Neural crest cell (in vitro differentiated cells): ENCODE results near the gene TMEM106A. TPM values are rescaled to one million over a fixed set of nuclear protein-coding genes. Genes with fewer than 3 reads are reported as not detected.

Source experiments
- DNase-seq: peaks from one replicate; pipeline ENCODE4 v3.0.0; 2021; ENCODE audit warnings: low read depth, mixed read lengths, low spot score
- H3K27ac Mint-ChIP-seq: one replicate; pipeline ENCODE4 v1.8.0; 2021; ENCODE audit warnings: mild to moderate bottlenecking, mixed read lengths; ENCODE audit not compliant: unreplicated experiment
- H3K27me3 Mint-ChIP-seq: 2 replicates; pipeline ENCODE4 v1.8.0; 2021; ENCODE audit warnings: low read depth, mild to moderate bottlenecking, mixed read lengths
- H3K36me3 Mint-ChIP-seq: 2 replicates; pipeline ENCODE4 v1.8.0; 2021; ENCODE audit warnings: low read depth, mild to moderate bottlenecking, mixed read lengths
- H3K4me1 Mint-ChIP-seq: 2 replicates; pipeline ENCODE4 v1.8.0; 2021; ENCODE audit warnings: mixed read lengths
- H3K4me3 Mint-ChIP-seq: one replicate; pipeline ENCODE4 v1.8.0; 2021; ENCODE audit warnings: mild to moderate bottlenecking, mixed read lengths
- H3K9me3 Mint-ChIP-seq: 2 replicates; pipeline ENCODE4 v1.8.0; 2021; ENCODE audit warnings: mixed read lengths
- CTCF ChIP-seq: fragments of 200-600 bp; sonication (generic); conservative IDR thresholded peaks from 2 replicates; pipeline ENCODE4 v1.5.0; 2021; ENCODE audit warnings: antibody characterized with exemption, mild to moderate bottlenecking
- total RNA-seq: library from RNA; stranded (reverse); gene quantifications from 2 replicates; pipeline ENCODE4 v1.2.1, GENCODE V29; 2021

Gene TMEM106A
- total RNA-seq, 1 donor from 2014 or later: 5.8 TPM

DNA sequence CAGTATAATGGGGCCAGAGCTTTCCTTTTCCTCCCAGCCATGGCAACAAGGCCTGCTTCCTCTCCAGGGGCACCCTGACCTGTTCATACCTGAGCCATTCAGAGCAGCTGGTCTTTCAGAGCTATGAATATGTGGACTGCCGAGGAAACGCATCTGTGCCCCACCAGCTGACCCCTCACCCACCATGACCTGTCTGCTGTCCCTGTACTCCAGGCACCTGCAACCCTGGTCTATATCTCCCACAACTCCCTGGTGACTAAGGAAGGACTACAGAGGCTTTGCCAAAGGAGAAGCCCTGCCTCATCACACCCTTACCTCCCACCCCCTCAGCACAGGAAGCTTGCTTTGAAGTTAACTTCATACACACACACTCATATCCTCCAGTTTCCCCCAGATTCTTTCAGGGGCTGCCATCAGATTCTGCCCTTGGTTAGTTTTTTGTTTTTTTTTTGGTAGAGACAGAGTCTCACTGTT, 6.0 kb downstream of the TMEM106A start:
- H3K4me1 Mint-ChIP-seq: peaks cover 11% of the 10 kb centered on the region
- no peaks in the 10 kb centered on the region for H3K9me3 Mint-ChIP-seq
- no peak for TF ChIP-seq CTCF
- H3K36me3 Mint-ChIP-seq: no peaks in the 10 kb centered on the region
- H3K27me3 Mint-ChIP-seq: no peaks in the 10 kb centered on the region
- DNase-seq: no peak
- H3K4me3 Mint-ChIP-seq: no peak overlapping the region
- no peak overlapping the region for H3K27ac Mint-ChIP-seq

DNA sequence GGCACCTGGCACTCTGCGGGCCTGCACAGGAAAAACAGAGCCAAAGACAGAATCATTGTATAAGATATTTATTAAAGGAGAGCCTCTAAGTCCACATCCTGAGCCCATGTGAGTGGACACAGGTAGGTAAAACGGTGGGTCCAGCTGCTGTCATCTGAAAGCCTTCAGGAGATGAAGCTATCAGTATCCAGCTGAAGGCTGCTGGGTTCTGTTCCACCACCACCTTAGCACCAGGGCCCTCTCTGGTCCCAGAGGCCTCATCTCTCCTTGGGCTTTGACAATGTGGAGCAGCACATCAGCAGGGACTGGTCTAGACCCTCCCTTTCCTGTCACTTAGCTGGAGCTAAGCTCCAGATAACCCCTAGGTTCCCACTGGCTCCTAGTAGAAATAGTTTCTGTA, 7.3 kb downstream of the TMEM106A start:
- Mint-ChIP-seq H3K4me1 (peaks cover 8% of the 10 kb centered on the region), H3K27ac (peak overlapping the region; percentile 29), H3K27me3 (no peaks in the 10 kb centered on the region), H3K4me3 (no peak overlapping the region), H3K9me3 (no peaks in the 10 kb centered on the region), H3K36me3 (no peaks in the 10 kb centered on the region)
- no peak for DNase-seq
- TF ChIP-seq CTCF: no peak

DNA sequence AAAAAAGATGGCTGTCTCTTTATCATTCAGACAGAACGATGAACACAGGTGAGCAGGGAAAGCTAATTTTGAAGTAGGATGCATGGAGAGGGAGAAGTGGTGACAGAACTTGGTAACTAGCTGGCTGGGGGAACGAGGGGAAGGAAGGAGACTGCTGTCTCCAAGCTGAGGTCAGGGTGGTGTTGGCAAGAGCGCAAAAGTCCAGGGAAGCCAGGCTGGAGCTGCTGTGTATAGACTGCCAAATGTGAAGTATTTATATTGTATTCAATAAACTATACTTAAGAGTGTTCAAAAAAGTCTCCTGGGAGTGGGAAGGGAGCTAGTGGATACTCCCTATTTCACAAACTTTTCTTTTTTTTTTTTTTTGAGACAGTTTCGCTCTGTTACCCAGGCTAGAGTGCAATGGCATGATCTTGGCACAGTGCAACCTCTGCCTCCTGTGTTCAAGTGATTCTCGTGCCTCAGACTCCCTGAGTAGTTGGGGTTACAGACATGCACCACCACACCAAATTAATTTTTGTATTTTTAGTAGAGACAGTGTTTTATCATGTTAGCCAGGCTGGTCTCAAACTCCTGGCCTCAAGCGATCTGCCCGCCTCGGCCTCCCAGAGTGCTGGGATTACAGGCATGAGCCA, 8.2 kb downstream of the TMEM106A start:
- Mint-ChIP-seq H3K36me3 (no peaks in the 10 kb centered on the region), H3K4me3 (no peak overlapping the region), H3K4me1 (peaks cover 8% of the 10 kb centered on the region), H3K27me3 (no peaks in the 10 kb centered on the region), H3K27ac (no peak overlapping the region), H3K9me3 (no peaks in the 10 kb centered on the region)
- TF ChIP-seq CTCF: no peak
- no peak for DNase-seq

- Mint-ChIP-seq H3K27me3 (no peaks in the 10 kb centered on the region), H3K27ac (no peak overlapping the region), H3K36me3 (no peaks in the 10 kb centered on the region), H3K9me3 (no peaks in the 10 kb centered on the region), H3K4me1 (peaks cover 3% of the 10 kb centered on the region), H3K4me3 (no peak overlapping the region)
- no peak for TF ChIP-seq CTCF
- no peak for DNase-seq
Observed at GRCh38 chr17:43220511-43221125, 8.9 kb downstream of the TMEM106A start.

DNA sequence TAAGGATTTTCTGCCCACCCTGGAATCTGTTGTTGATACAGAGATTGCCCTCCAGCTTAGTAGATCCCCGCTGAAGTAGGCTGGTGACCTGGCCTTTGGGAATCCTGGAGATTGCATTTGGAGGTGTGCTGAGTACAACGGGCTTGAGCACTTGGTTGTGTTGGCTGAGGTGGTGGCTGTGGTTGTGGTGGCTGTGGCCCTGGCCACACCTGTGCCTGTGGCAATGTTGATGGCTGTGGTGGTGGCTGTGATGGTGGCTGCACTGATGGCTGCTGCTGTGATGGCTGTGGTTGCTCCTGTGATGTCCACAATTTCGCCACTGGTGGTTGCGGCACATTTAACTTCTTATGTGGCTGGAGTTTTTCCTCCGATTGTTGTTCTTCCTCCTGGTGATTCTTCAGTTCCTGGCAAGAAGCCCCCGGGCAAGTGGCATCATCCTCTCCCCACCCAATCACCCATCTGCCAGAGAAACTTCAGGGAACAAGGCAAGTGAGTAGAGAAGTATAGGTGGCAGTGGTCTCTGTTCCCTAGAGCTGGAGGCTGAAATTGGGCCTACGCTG, 12.6 kb downstream of the TMEM106A start:
- TF ChIP-seq CTCF: no peak
- no peak for DNase-seq
- Mint-ChIP-seq H3K4me1 (no peaks in the 10 kb centered on the region), H3K27ac (no peak overlapping the region), H3K36me3 (no peaks in the 10 kb centered on the region), H3K4me3 (no peak overlapping the region), H3K27me3 (no peaks in the 10 kb centered on the region), H3K9me3 (no peaks in the 10 kb centered on the region)
